HG02938 (cell line): ENCODE results near the gene FYB2.

Experiments used
- ATAC-seq: cut with Tn5 transposase; IDR thresholded peaks from one replicate; pipeline ENCODE4 v1.9.1; 2021; ENCODE audit warnings: mild to moderate bottlenecking, moderate library complexity; ENCODE audit not compliant: unreplicated experiment

FYB2 gene

DNA sequence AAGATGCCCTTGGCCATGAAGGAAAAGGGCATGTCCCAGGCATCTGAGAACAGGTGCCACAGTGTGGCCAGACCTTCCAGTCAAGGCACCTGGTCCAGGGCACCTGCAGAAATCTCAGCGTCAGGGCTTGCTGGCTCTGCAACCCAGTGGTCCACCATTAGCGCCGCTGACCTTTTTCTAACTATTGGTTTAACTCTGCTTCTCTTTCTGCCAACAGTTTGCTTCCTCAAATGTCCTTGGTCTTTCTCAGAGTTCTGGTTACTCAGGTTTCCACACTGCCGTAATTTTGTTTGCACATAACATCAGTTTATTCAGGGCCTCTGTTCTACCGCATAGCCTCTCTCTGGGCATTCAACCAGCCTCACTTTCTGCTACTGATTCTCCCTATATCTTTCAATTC, 16.5 kb upstream of the FYB2 start:
- ATAC-seq, result no peak

DNA sequence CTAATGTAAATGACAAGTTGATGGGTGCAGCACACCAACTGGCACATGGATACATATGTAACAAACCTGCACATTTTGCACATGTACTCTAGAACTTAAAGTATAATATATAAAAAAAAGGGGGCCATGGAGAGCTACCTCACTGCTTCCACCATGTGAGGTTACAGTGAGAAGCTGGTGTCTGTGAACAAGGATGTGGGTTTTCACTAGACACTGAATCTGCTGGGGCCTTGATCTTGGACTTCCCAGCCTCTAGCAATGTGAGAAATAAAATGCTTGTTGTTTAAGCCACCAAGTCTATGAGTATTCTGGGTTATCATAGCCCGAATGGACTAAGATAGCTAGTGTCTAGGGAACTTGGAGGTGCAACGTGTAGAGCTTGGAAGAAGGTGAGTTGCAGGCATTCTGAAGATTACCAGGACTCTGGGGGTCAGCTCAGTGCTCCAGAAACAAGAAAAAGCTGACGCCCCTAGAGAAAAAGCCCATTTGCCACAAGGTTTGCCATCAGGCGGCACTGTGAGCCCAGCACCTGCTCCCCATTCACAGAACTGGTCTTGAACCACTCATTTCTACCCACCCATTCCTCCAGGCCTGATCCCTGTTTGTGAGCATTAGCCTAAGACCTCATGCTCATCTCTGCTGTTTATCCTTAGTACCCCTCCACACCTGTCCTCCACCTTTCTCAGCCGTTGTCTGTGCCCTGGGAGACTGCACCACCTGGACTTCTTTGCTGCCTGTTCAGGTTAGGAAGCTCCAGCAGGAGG, 15.1 kb upstream of the FYB2 start:
- ATAC-seq, result no peak

DNA sequence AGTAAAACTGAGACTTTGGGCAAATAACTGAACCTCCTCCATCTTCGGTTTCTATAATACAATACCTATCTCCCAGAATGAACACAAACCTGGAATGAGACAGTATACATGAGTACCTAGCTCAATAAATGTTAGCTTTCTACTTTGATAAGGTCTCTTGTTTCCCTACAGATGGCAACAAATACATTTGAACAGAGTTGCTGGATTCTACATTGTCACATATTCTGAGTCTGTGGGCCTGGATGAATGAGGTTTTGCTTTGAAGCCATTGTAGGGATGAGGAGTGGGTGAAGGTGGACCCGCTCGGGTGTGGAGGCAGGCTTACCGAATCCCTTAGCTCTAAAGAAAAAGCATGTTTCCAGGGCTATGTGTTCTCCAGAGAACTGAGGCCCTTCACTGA, 13.9 kb upstream of the FYB2 start:
- no peak for ATAC-seq

DNA sequence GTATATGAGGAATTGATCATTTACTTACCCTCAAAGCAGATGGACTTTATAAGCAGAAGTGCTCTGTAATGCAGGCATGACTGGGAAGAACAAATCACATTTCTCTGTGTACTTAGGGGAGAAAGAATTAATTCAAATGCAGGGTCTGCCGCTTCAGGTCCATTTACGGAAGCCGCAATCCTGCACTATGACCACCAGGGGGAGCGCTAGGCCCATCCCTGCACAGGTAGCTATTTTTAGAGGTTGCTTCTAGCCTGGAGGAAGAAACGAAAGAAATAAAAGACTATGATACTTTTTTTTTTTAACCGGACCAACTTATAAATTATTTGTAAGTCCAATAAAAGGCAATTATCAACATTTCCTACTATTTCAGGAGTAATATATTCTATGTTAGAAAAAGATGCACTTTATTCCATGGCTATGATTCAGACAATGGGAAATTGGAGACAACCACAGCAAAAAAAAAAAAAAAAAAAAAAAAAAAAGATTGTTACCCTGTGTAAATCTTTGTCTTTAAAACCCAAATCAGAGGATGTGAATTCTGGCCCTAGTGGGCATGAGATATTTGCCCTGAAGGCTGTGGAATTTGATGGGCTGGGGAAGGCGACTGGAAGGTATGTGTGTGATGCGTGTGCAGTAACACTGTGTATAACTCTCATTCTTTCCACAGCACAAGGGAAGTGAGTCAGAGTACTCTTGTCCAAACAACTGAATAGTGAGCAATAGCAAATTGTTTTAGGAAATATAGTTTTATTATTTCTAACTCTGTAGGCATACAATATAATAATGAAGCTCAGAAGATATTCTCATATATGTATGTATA, 12.9 kb upstream of the FYB2 start:
- ATAC-seq, result peak; percentile 66

DNA sequence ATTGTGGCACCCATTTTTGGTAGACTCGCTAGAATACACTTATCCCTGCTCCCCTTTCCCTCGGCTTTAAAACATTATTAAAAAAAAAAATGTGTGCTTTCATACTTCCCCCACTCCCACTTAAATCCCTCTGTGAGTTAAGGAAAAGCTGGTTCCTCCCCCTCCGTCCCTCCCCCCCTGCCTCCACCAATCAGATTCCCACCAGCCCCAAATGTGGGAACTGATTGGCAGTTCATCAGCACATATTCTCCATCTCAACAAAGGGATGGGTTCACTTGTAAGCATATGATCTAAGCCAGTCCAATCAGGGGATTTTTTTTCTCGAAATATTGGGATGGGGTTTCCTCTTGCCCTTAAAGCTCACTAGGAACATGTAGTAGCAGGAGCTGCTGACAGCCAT, 10.8 kb upstream of the FYB2 start:
- no peak for ATAC-seq

DNA sequence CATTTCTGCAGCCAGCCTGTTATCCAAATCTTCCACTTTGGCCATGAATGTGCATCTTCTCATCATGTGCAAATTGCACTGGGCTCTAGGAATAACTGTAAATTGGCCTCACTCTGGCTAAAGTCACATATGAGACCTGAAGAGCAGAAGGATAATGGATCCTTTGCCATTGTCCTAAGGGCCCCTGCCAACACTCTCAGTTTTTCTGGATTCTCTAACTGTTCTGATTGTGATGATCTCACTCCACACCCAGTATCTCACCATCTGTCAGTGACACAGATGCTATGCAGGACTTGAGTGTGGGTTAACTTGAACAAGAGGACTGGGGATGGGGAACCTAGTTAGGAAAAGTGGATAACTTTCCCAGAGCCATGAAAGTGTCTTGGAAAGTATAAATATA, 8.5 kb upstream of the FYB2 start:
- ATAC-seq, result no peak

DNA sequence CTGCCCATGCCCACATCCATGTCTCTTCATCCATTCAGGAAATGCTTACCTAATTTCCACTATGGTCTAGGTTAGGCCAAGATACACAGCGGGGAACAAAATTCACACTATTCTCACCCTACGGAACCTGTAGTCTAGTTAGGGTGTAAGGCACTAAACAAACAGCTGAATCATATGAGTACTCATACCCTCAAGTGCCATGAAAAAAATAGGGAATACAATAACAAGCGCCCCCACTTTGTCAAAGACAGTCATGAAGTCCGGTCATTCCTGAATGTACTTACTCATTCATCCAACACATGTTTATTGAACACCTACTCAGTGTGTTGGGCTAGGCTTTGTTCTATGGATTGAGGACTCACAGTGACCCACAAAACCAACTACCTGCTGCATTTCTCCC, 6.2 kb upstream of the FYB2 start:
- no peak for ATAC-seq

DNA sequence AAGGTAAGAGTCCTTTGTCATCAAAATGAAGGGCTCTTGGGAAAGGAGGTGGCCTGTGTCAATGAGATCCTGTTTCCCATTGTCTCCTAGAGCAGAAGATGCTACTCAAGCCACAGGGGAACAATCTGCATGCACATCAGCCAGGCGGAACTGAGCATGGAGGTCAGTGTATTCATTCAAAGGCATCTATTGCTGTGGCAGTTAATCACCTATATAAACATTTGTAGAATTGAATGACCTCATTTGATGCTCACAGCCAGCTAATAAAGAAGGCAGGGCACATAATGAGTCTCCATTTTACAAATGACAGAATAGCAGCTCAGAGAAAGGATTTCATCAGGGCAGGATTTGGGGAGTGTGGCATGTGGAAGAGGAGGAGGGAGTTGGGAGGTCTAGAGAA, 5.7 kb upstream of the FYB2 start:
- ATAC-seq, result no peak

DNA sequence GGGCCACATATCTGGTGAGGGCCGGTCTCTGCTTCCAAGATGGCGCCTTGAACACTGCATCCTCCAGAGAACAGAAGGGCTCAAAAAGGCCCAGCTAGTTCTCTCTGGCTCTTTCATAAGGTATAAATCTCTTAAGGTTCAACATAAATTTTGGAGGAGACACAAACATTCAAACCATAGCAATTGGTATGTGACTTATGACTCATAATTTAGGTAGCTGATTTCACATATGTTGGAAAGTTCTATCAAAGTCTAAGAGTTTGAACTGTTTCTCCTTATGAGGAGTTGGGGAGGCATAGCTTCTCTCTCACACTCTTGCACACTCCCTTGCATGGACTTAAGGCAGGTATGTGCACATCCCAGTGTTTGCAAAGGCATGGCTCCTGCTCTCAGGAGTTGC, 5.1 kb upstream of the FYB2 start:
- ATAC-seq, result no peak

DNA sequence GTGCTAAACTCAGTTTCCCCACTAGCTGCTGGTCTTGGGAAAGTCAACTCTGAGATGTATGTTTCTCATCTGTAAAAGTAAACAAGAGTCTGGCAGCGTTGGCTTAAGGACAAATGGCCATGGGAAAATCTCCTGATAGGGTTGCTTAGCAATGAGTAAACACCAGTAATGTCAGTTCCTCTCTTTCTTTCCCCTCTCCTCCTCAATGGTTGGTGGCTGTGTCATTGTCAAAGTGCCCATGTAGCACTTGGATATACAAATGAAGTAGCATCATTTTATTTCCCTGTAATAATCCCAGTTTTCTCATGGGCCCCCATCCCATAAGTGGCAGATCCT, 2.2 kb upstream of the FYB2 start:
- ATAC-seq, result no peak

DNA sequence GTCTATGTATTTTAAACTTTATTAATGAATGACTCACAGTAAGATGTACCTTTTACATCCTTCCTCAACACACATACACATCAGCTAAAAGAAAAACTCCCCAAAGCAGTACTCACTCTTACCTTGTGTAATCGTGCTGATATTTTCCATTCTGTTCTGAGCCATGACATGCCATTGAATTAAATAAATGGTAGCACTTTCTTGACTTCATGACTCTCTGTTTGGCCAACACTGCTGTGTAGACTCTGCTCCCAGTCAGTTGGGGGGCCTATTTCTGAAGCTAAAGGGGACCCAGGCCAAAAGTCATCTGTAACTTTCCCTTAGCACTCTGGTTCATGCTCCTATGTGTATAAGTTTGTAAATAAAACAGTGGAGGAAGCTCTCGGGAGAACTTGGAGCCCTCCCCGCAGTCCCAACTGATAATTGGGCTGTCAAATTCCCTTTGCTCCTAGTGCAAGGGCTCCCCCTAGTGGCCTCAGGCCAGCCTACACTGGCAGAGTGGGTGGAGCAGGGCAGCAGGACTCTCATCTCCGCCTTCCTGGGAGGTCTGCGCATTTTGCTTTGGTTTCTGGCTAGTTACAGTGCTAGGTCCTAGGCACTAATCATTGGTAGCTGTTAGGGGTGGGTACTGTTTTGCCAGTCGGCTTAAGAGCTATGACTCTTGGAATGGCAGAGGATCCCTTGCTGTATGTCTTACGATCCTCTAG, 1.7 kb upstream of the FYB2 start:
- peak; percentile 64 for ATAC-seq

DNA sequence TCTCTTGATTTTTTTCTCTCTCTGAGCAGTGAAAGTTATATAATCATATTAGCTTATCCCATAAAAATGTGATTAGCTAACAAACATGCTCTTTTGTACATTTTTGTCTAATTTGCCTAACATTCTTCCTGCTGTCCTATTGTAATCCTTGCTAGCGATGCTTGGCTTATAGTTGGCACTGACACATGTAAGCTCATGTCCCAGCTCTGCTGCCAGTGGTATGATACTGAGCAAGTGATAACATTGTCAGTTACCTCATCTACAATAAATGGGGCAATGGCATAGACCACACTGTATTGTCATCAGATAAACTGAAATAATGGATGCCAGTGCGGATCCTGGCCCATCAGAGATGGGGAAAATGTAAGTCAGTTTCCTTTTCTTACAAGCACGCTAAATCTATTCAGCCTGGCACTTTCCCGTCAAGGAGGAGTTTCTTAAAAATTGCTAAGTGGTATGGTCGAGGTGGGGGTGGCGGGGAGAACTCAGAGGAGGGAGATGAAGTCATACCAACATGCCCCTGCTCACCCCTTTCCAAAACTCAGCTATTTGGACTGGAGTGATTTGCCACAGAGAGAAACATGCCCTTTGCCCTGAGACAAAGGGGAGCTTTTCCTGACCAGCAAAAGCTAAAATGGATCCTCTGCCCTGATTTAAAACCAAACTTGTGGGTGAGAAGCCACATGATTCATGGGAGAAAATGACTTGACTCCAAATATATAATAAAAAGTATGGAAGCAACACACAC, 1.3 kb downstream of the FYB2 start:
- no peak for ATAC-seq

DNA sequence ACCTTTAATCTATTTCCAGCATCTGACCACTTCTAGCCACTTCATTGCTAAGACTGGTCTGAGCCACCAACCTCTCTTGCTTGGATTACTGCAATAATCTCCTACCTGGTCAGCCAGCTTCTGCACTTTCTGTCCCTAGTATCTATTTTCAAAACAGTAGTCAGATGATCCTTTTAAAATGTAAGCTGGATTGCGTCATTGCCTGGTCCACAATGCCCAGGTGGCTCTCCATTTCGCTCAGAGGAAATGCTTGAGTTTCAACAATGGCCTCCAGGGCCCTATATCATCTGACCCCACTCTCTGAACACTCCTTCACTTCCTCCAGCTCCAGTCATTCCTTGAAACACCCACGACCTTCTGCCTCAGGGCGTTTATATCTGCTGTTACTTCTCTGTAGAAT, 2.3 kb downstream of the FYB2 start:
- ATAC-seq, result peak; percentile 55

DNA sequence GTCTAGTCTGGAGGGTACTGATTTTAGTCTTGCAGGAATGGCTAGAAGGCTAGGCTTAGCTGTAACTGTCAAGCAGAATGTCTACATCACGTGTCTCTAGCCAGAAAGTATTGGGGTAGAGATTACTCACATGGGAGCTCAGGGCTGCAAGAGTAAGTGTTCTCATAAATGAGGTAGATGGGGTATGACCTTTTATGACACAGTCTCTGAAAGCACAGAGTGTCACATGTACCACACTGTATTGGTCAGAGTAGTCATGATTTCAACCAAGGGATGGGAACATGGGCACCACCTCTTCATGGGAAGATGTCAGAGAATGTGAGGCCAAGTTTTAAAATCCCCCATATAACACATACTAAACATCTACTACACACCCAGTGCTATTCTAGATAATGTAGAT, 2.9 kb downstream of the FYB2 start:
- no peak for ATAC-seq

DNA sequence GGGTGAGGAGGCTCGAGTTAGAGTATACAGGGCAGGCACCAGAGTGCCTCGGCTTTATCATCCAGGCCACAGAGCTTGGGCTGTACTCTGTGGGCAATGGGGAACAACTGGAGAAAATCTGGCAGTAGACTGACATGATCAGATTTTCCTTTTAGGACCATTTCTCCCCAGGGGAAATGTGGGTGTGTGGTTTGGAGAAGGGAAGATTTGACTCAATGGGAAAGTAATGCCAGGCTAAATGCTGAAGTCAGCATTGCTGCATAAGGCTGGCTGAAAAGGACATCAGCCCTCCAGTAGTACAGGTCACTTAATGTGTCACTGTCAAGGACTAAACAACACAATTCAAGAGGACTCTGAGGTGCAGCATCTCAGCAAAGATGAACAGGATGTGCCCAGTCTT, 5.0 kb downstream of the FYB2 start:
- no peak for ATAC-seq

DNA sequence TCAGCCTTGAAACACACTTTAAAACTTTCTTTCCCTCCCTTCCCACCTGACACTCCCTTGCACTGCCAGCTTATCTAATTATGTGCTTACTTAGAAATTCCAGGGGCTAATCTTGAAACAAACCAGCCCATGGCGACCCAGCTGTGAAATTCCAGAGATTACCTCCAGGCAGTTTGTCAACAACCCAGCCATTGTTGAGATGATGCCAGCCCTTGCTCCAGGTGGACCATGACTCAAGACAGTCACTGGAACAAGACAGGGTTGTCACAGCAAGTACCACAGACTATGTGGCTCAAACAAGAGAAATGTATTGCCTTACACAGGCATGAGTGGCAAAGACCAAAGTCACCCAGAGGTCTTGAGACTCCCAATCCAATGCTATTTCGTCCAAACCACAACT, 7.9 kb downstream of the FYB2 start:
- no peak for ATAC-seq

DNA sequence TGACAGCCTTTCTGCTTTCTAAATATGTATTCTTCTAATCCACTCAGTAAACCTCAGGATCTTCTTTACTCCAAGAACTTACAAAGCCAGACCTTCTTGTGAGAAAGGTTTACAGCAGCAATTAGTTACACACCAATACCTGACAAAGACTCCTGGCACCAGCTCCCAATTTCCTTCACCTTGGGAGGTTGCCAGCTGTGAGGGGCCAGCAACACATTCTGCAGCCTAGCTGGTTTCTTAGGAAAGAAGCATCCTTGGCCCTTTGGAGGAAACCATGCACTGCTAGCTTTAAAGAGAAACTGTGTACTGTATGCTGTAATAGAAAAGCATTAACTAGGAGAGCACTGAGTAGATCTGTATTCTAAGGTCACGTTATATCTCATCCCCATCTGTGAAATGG, 10.8 kb downstream of the FYB2 start:
- ATAC-seq, result no peak

DNA sequence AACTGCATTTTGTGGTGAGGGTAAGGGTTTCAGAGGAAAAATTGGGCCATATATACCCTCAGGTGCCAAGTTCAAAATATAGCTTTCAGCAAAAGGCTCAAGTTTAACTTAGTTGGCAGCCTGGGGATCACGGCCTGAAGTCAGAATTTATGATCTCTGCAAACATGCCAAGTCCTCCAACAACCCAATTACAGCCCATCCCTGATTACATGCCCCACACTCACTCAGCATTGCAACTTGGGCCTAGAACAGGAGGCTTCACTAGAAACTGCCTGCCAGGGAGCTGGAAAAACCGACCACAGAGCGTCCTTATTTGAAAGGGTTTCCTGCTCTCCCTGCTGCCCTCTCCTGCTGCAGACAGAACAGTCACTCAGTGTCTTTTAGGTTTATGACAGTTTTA, 12.4 kb downstream of the FYB2 start:
- no peak for ATAC-seq

DNA sequence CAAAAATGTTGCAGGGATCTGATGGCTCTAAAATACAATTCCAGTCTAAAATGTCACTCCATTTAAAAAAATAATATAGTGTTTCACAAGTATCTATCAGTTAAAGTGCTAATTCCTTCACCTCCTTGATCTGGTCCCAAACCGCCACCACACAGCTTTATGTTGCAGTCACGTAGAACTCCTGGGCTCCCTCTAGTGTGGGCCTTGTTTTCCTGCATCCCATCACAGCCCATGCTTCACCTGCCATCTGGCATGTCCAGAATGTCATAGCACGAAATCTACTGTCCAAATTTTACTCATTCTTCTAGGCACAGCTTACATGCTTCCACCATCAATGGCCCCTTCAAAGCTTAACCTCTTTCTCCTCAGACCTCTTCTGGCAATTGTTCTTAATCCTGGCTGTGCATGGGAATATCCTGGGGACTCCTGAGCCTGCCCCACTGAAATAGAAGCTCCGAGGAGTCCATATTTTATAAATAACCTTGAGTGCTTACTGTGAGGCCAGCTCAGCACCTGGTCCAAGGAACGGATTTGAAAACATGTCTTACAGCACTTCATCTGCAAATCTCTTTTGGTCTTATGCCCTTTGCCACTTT, 15.5 kb downstream of the FYB2 start:
- peak; percentile 71 for ATAC-seq

DNA sequence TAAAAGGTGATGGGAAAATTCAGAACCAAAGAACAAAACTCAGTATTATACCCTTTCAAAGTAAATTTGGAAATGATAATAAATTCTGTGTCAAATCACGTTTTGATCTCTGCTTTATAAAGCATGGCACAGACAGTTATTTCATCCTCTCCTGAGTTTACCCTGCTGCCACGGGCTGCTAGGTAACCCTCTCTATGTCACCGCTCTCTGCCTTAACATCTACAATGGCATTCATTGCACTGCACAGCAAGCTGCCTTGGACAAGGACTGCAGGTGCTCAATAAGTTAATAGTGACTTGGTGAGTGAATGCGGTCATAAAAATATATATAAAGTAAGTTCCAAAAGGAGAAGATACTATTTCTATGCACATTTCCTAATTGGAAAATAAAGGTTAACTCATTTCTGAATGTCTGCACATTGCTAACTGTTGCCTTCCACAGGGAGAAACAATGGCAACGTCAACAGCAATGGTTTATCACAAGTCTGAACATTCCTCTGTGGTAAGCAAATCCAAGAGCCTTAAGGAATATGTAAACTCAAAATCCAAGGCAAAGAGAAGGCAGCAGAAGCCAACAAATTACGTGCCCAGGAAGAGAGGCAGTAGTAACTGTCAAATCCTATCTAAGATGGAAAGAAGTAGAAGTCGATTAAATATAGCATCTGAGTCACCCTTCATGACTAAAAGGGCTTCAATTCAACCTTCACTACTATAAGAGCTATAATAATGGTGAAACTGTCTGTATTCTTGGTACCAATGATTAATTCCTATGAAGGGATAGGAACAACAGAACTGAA, 19.4 kb downstream of the FYB2 start:
- no peak for ATAC-seq
